HEK293 (cell line): ENCODE measurements around the gene SPDYC.
A peak's percentile ranks its signal among the peaks of the same experiment; 100 is the strongest.

Experiments
- CTCF ChIA-PET: fragments of 350-600 bp; formaldehyde crosslinking; extraction: SDS; loops from one replicate; lab custom pipeline; 2021; ENCODE audit warnings: antibody characterized with exemption; lab: Yijun Ruan, JAX
- POLR2A ChIA-PET: fragments of 300-600 bp; formaldehyde crosslinking; extraction: SDS; loops from one replicate; lab custom pipeline; 2020; ENCODE audit warnings: antibody characterized with exemption, inconsistent platforms; lab: Yijun Ruan, JAX
- H3K27ac ChIP-seq: fragments of 200-500 bp; sonication (Bioruptor generic); 2 replicates; pipeline ENCODE4 v1.5.1; 2014; ENCODE audit warnings: low read depth, low read length, control low read depth, inconsistent platforms; ENCODE audit errors: extremely low read depth
- H3K36me3 ChIP-seq, 2 experiments: fragments of 200-500 bp in 1 of 2; sonication (Bioruptor generic) in 1 of 2; 1 replicate in 1 of 2; 2 replicates in 1 of 2; pipeline ENCODE4 v1.5.1; 2014 to 2017; ENCODE audit warnings: inconsistent platforms in 2 of 2, low read length in 2 of 2; ENCODE audit not compliant: control insufficient read depth in 2 of 2, insufficient read depth in 1 of 2
- H3K4me1 ChIP-seq: fragments of 200-500 bp; sonication (Bioruptor generic); 2 replicates; pipeline ENCODE4 v1.5.1; 2014; ENCODE audit warnings: mild to moderate bottlenecking, low read length, inconsistent platforms; ENCODE audit not compliant: control insufficient read depth, insufficient read depth
- H3K4me3 ChIP-seq: 2 replicates; pipeline ENCODE4 v1.5.1; 2011; ENCODE audit warnings: low read depth, mild to moderate bottlenecking, control low read depth, low read length, moderate library complexity
- H3K9me3 ChIP-seq: fragments of 200-500 bp; sonication (Bioruptor generic); 2 replicates; pipeline ENCODE4 v1.5.1; 2014; ENCODE audit warnings: low read depth, low read length, inconsistent platforms; ENCODE audit not compliant: control insufficient read depth, insufficient read depth
- BCL11A ChIP-seq: fragments of 450-650 bp; formaldehyde crosslinking; IDR thresholded peaks from 2 replicates; pipeline ENCODE4 v1.5.1; 2016; ENCODE audit warnings: low read depth, missing biosample characterization, missing genetic modification characterization
- KLF1 ChIP-seq: fragments of 450-650 bp; formaldehyde crosslinking; IDR thresholded peaks from 2 replicates; pipeline ENCODE4 v1.5.1; 2016; ENCODE audit warnings: missing biosample characterization, missing genetic modification characterization
- KLF8 ChIP-seq: fragments of 450-650 bp; formaldehyde crosslinking; IDR thresholded peaks from 2 replicates; pipeline ENCODE4 v1.5.1; 2016; ENCODE audit warnings: missing biosample characterization, missing genetic modification characterization
- MZF1 ChIP-seq: fragments of 450-650 bp; formaldehyde crosslinking; IDR thresholded peaks from 2 replicates; pipeline ENCODE4 v1.5.1; 2017; ENCODE audit warnings: missing biosample characterization, missing genetic modification characterization, borderline replicate concordance
- ZBTB21 ChIP-seq: fragments of 450-650 bp; formaldehyde crosslinking; IDR thresholded peaks from 2 replicates; pipeline ENCODE4 v1.5.1; 2017; ENCODE audit warnings: missing biosample characterization, missing genetic modification characterization
- ZEB2 ChIP-seq: fragments of 450-650 bp; formaldehyde crosslinking; IDR thresholded peaks from 2 replicates; pipeline ENCODE4 v1.5.1; 2016; ENCODE audit warnings: missing biosample characterization, missing genetic modification characterization
- ZIC2 ChIP-seq: fragments of 450-650 bp; formaldehyde crosslinking; IDR thresholded peaks from 2 replicates; pipeline ENCODE4 v1.5.1; 2016; ENCODE audit warnings: missing biosample characterization, missing genetic modification characterization
- ZNF211 ChIP-seq: fragments of 450-650 bp; formaldehyde crosslinking; IDR thresholded peaks from 2 replicates; pipeline ENCODE4 v1.5.1; 2016; ENCODE audit warnings: low read depth, missing biosample characterization, missing genetic modification characterization
- ZNF248 ChIP-seq: fragments of 450-650 bp; formaldehyde crosslinking; IDR thresholded peaks from 2 replicates; pipeline ENCODE4 v1.5.1; 2017; ENCODE audit warnings: missing biosample characterization, missing genetic modification characterization
- ZNF521 ChIP-seq: fragments of 450-650 bp; formaldehyde crosslinking; IDR thresholded peaks from 2 replicates; pipeline ENCODE4 v1.5.1; 2017; ENCODE audit warnings: missing biosample characterization, mild to moderate bottlenecking, missing genetic modification characterization
- ZNF701 ChIP-seq: fragments of 450-650 bp; formaldehyde crosslinking; IDR thresholded peaks from 2 replicates; pipeline ENCODE4 v1.5.1; 2016; ENCODE audit warnings: missing biosample characterization, missing genetic modification characterization
- ZNF776 ChIP-seq: fragments of 450-650 bp; formaldehyde crosslinking; IDR thresholded peaks from 2 replicates; pipeline ENCODE4 v1.5.0; 2017; ENCODE audit warnings: missing biosample characterization, missing genetic modification characterization, borderline replicate concordance
- ZSCAN4 ChIP-seq: fragments of 450-650 bp; formaldehyde crosslinking; IDR thresholded peaks from 2 replicates; pipeline ENCODE4 v1.5.1; 2017; ENCODE audit warnings: missing biosample characterization, missing genetic modification characterization
- TF ChIP-seq, protein P1 (sequence below): fragments of 450-650 bp; formaldehyde crosslinking; IDR thresholded peaks from 2 replicates; pipeline ENCODE4 v1.5.1; 2016; ENCODE audit warnings: missing biosample characterization, missing genetic modification characterization
- TF ChIP-seq, protein P2 (sequence below): fragments of 450-650 bp; formaldehyde crosslinking; IDR thresholded peaks from 2 replicates; pipeline ENCODE4 v1.5.1; 2016; ENCODE audit warnings: missing biosample characterization, missing genetic modification characterization
- TF ChIP-seq, protein P3 (sequence below): fragments of 450-650 bp; formaldehyde crosslinking; IDR thresholded peaks from 2 replicates; pipeline ENCODE4 v1.5.1; 2016; ENCODE audit warnings: missing biosample characterization, missing genetic modification characterization
- TF ChIP-seq, protein P4 (sequence below): fragments of 450-650 bp; IDR thresholded peaks from 2 replicates; pipeline ENCODE4 v1.5.1; 2018; ENCODE audit warnings: missing biosample characterization, missing genetic modification characterization

The SPDYC gene

DNA sequence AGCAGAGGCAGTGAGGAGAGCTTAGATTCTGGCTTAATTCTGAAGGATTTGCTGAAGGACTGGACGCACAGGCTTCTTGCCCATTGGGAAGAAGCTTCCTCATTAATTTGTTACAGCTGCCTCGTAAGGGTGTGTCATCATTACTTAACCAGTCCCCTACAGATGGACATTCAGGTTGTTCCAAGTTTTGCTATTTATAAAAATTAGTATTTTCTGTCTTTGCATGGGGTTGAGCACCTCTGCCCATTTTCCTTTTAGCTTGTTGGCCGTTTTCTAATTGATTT lies 49.8 kb downstream of the SPDYC start:
- TF ChIP-seq ZNF776 (tag by site-specific recombination) (no peak), KLF8 (tag by site-specific recombination) (no peak), MZF1 (tag by site-specific recombination) (peak; percentile 97)
- ChIA-PET CTCF (interaction anchor here (1.0 to 3.5 kb wide), 3 partner anchors 15 to 55 kb away, joined by 3 to 18 read pairs (median 10); no protein-coding TSS in a partner anchor), POLR2A (no interaction called here)
- H3K9me3 ChIP-seq, result no peaks in the 10 kb centered on the region
- H3K4me1 ChIP-seq, result no peaks in the 10 kb centered on the region; the same call in 1 of the 2 replicates
- no peak overlapping the region for H3K4me3 ChIP-seq
- no peaks in the 10 kb centered on the region for H3K36me3 ChIP-seq
- H3K27ac ChIP-seq, result no peak overlapping the region

DNA sequence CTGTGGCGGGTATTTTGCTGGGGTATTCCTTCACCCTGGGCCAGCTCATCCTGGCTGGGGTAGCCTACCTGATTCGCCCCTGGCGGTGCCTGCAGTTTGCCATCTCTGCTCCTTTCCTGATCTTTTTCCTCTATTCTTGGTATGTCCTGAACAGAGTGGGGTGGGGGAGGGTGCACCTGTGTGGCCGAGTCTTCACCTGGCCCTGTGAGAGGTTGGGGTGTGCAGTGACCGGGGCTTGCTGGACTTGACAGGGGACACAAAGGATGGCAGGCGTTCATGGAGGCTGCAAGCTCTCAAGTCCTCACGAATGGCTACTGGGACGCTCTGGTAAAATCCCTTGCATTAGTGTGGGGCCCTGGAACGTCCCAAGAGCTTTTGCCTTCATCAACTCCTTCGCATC lies 51.0 kb downstream of the SPDYC start:
- TF ChIP-seq ZNF211 (tag by site-specific recombination) (no peak), ZNF701 (no peak), ZEB2 (tag by site-specific recombination) (no peak), ZNF521 (tag by site-specific recombination) (no peak), KLF1 (tag by site-specific recombination) (no peak), ZIC2 (tag by site-specific recombination) (no peak), BCL11A (tag by site-specific recombination) (no peak), ZBTB21 (no peak), ZNF248 (tag by site-specific recombination) (no peak), ZSCAN4 (no peak)
- TF ChIP-seq, protein P1, sequence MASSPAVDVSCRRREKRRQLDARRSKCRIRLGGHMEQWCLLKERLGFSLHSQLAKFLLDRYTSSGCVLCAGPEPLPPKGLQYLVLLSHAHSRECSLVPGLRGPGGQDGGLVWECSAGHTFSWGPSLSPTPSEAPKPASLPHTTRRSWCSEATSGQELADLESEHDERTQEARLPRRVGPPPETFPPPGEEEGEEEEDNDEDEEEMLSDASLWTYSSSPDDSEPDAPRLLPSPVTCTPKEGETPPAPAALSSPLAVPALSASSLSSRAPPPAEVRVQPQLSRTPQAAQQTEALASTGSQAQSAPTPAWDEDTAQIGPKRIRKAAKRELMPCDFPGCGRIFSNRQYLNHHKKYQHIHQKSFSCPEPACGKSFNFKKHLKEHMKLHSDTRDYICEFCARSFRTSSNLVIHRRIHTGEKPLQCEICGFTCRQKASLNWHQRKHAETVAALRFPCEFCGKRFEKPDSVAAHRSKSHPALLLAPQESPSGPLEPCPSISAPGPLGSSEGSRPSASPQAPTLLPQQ (tag by site-specific recombination), result no peak
- TF ChIP-seq, protein P2, sequence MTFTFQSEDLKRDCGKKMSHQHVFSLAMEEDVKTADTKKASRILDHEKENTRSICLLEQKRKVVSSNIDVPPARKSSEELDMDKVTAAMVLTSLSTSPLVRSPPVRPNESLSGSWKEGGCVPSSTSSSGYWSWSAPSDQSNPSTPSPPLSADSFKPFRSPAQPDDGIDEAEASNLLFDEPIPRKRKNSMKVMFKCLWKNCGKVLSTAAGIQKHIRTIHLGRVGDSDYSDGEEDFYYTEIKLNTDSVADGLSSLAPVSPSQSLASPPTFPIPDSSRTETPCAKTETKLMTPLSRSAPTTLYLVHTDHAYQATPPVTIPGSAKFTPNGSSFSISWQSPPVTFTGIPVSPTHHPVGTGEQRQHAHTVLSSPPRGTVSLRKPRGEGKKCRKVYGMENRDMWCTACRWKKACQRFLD (tag by site-specific recombination), result no peak
- TF ChIP-seq, protein P3, sequence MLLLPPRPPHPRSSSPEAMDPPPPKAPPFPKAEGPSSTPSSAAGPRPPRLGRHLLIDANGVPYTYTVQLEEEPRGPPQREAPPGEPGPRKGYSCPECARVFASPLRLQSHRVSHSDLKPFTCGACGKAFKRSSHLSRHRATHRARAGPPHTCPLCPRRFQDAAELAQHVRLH, result no peak
- TF ChIP-seq, protein P4, sequence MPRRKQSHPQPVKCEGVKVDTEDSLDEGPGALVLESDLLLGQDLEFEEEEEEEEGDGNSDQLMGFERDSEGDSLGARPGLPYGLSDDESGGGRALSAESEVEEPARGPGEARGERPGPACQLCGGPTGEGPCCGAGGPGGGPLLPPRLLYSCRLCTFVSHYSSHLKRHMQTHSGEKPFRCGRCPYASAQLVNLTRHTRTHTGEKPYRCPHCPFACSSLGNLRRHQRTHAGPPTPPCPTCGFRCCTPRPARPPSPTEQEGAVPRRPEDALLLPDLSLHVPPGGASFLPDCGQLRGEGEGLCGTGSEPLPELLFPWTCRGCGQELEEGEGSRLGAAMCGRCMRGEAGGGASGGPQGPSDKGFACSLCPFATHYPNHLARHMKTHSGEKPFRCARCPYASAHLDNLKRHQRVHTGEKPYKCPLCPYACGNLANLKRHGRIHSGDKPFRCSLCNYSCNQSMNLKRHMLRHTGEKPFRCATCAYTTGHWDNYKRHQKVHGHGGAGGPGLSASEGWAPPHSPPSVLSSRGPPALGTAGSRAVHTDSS (tag by site-specific recombination), result no peak
- TF ChIP-seq, all 188 proteins: peak for 0
- no peaks in the 10 kb centered on the region for H3K36me3 ChIP-seq
- POLR2A ChIA-PET, result no interaction called here
- H3K4me3 ChIP-seq, result no peak overlapping the region
- no peak overlapping the region for H3K27ac ChIP-seq
- CTCF ChIA-PET, result interaction anchor here (0.6 to 3.5 kb wide), 3 partner anchors 17 to 29 kb away, joined by 5 to 18 read pairs (median 10); no protein-coding TSS in a partner anchor
- no peaks in the 10 kb centered on the region; the same call in 1 of the 2 replicates for H3K4me1 ChIP-seq
- H3K9me3 ChIP-seq, result no peaks in the 10 kb centered on the region
